Progenitor cell of endocrine pancreas (in vitro differentiated cells): ENCODE data around the gene RNF115. TPM values are rescaled to one million over a fixed set of nuclear protein-coding genes. Genes with fewer than 3 reads are reported as not detected.

Experiments used
- DNase-seq: peaks from one replicate; pipeline ENCODE4 v3.0.0; 2021; ENCODE audit warnings: low spot score; ENCODE audit not compliant: unreplicated experiment
- H3K27ac Mint-ChIP-seq: 2 replicates; pipeline ENCODE4 v1.8.0; 2021; ENCODE audit warnings: mild to moderate bottlenecking, moderate library complexity, mixed read lengths
- H3K27me3 Mint-ChIP-seq: 2 replicates; pipeline ENCODE4 v1.8.0; 2021; ENCODE audit warnings: mixed read lengths
- H3K36me3 Mint-ChIP-seq: 2 replicates; pipeline ENCODE4 v1.8.0; 2022; ENCODE audit warnings: mixed read lengths; ENCODE audit not compliant: insufficient read depth
- H3K4me1 Mint-ChIP-seq: 2 replicates; pipeline ENCODE4 v1.8.0; 2021; ENCODE audit warnings: low read depth, mixed read lengths
- H3K4me3 Mint-ChIP-seq: 2 replicates; pipeline ENCODE4 v1.8.0; 2021; ENCODE audit warnings: low read depth, mild to moderate bottlenecking, moderate library complexity, mixed read lengths
- H3K9me3 Mint-ChIP-seq: 2 replicates; pipeline ENCODE4 v1.8.0; 2021; ENCODE audit warnings: low read depth, mixed read lengths
- long read RNA-seq: library from polyadenylated mRNA; unstranded; transcript quantifications from one replicate; pipeline ENCODE4 v2.0.0, GENCODE V29; 2020
- total RNA-seq: library from RNA; stranded (reverse); gene quantifications from 2 replicates; pipeline ENCODE4 v1.2.1, GENCODE V29; 2021
- TF ChIP-seq, protein P1 (sequence below): fragments of 200-600 bp; sonication (generic); IDR thresholded peaks from one replicate; pipeline ENCODE4 v1.5.0; 2021; ENCODE audit warnings: antibody characterized with exemption, mild to moderate bottlenecking; ENCODE audit not compliant: unreplicated experiment

Gene RNF115
- 14.5 and 14.7 TPM in 2 replicates for total RNA-seq
- long read RNA-seq, full-length matches to known transcripts, result 4 of 12 reads
- long read RNA-seq, partial matches to known transcripts, result 2 of 12 reads
- long read RNA-seq, other reads (novel, unspliced or antisense), result 6 of 12 reads

DNA sequence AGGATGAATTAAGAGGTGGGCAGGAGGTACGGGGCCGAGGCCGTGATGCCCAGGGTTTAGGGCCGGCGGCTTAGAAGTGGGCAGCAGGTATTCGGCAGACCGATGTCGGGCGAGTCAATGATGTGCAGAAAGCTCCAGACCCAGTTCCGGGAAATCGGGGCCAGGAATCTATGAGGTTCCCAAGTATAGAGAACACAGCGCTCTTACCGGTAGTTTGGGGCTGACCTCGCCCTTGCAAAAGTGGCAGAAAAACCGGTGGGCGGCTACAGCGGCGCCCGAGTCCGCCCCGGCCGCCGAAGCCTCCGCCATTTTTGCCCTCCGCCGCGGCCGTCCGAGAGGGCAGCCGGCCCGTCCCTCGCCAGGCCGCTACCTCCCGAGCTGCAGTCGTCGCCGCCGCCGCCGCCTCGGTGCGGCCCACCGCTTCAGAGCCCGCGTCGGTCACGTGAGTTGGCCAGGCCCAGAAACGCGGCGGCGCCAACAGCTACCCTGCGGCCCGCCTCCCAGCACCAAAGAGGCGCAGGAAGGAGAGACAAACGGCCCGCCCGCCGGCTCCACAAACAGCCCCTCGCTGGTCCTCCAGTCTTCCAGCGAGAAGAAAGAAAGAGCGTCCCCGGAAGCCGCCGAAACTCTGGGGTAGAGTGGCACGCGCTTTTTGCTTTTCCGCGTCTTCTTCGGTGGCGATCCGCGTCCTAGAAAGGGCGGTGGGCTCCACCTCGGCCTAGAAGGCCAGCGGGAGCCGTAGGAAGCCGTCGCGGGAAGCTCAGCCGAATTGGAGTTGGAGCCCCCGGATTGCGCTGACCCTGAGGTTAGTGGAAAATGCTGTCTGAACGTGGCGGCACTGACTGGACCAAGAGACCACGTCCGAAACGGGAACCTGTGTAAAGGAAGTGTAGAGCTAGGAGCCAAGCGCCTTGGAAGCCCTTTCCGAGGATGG is at the start of gene RNF115, which contains the start of gene POLR3C:
TSS of gene RNF115 (minus strand) at position 531 of the 934 bp plus-strand sequence. CDS start at position 309, 222 bp downstream.
TSS of gene POLR3C (plus strand) at position 636 of the 934 bp plus-strand sequence. CDS start 1,577 bp downstream, outside the sequence.
- peak; percentile 68 for DNase-seq
- Mint-ChIP-seq H3K36me3 (peaks cover 17% of the 10 kb centered on the region), H3K9me3 (no peaks in the 10 kb centered on the region), H3K4me1 (peaks cover 14% of the 10 kb centered on the region), H3K4me3 (peak within 1 kb of the TSS; percentile 94), H3K27ac (peak within 1 kb of the TSS; percentile 98), H3K27me3 (no peaks in the 10 kb centered on the region)
- TF ChIP-seq, protein P1, sequence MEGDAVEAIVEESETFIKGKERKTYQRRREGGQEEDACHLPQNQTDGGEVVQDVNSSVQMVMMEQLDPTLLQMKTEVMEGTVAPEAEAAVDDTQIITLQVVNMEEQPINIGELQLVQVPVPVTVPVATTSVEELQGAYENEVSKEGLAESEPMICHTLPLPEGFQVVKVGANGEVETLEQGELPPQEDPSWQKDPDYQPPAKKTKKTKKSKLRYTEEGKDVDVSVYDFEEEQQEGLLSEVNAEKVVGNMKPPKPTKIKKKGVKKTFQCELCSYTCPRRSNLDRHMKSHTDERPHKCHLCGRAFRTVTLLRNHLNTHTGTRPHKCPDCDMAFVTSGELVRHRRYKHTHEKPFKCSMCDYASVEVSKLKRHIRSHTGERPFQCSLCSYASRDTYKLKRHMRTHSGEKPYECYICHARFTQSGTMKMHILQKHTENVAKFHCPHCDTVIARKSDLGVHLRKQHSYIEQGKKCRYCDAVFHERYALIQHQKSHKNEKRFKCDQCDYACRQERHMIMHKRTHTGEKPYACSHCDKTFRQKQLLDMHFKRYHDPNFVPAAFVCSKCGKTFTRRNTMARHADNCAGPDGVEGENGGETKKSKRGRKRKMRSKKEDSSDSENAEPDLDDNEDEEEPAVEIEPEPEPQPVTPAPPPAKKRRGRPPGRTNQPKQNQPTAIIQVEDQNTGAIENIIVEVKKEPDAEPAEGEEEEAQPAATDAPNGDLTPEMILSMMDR, result no peak

DNA sequence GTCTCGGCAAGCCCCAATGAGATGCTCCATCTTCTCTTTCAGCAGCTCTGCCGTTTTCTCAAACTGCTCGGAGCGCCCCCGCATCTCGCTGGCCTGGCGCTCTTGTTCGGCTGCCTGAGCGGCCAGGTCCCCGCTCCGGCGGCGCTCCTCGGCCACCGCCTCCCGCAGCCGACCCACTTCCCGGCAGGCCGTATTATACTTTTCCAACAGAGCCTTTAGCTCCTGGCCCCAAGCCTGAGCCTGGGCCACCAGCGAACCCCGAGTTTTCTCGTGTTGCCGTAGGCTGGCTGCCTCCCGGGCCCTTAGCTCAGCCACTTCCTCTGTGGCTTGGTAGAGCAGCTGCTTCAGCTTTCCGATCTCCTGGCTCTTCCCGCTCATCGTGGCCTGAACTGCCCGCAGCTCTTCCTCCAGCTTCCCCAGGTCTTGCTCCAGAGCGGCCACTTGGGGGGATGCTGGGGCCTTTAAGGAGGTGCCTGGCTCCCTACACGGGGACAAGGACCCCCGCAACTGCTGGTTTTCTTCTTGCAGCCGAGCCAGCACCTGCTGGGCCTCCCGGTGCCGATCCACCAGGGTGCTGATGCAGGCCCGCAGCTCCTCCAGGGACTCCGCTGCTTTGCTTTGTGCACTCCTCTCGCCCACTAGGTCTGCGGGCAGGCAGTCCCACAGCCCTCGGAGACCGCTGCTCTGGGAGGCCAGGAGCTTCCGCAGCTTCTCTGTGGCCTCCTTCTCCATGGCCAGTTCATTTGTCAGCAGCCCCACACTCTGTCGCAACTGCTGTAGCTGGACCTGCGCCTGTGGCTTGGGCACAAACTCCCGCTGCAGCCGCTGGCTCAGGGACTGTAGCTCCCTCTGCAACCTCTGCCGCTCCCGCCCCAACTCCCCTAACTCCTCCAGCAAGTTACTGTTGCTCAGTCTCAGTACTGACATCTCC is 48.4 kb upstream of the RNF115 start:
- DNase-seq, result no peak
- no peaks in the 10 kb centered on the region for H3K36me3 Mint-ChIP-seq
- no peak overlapping the region for H3K27ac Mint-ChIP-seq
- H3K4me1 Mint-ChIP-seq, result peaks cover 3% of the 10 kb centered on the region
- peak overlapping the region; percentile 57 for H3K4me3 Mint-ChIP-seq
- TF ChIP-seq, protein P1, result no peak
- peaks cover 62% of the 10 kb centered on the region for H3K27me3 Mint-ChIP-seq
- no peaks in the 10 kb centered on the region for H3K9me3 Mint-ChIP-seq

DNA sequence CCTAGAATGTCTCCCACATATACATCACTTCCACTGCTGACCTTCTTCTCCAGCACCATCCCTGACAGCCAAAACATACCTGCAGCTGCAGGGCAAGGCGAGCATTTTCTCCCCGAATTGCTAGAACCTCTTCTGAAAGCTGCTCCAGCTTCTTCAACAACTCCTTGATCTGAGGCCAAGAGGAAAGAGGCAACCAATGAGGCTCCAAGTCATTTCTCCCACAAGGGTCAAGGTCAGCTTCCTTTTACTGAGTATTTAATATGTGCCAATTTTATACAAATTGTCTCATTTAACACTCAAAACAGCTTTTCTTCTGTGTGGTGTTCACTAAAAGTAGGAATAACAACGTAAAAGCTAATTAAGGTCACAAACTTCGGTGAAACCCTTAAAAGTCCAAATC is 44.3 kb upstream of the RNF115 start:
- no peak for DNase-seq

DNA sequence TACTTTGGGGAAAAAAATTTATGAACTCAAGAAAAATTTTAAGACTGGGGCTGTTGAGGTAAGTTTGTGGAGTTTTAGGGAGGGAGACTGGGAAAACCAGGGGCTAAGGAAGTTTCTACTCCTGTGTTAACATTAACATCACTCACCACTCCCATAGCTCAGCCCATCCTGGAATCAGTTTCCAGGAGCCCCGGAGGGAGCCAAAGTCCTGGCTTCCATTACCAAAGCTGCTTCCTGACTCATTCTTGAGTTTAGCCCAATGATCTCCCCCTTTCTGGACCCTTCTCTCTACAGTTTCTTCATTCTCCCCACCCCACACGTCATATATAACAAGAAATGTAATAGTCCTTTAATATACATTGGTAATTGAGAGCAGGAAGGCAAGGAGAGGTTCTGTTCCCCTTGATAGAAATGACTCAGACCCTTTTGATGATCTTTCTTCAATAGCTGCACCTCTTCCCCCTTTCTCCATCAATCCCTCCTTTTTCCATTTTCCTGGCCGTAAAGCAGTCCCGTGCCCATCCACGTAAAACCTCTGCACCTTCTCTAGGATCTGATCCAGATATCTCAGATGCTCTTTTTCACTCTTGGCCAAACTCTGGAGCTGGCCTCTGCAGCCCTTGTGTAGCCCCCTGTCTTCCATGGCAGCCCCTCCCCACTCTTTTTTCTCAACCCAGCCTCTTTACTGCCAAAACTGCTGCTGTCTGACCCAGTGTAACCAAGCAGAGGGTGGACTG is 39.6 kb upstream of the RNF115 start:
- H3K4me3 Mint-ChIP-seq, result no peak overlapping the region

More for the DNA sequence above, 44.3 kb upstream of the RNF115 start:
- Mint-ChIP-seq H3K36me3 (no peaks in the 10 kb centered on the region), H3K4me1 (peaks cover 3% of the 10 kb centered on the region), H3K9me3 (no peaks in the 10 kb centered on the region), H3K4me3 (no peak overlapping the region), H3K27me3 (peaks cover 47% of the 10 kb centered on the region), H3K27ac (no peak overlapping the region)
- TF ChIP-seq, protein P1, result no peak

More for the DNA sequence above, 39.6 kb upstream of the RNF115 start:
- peaks cover 3% of the 10 kb centered on the region for H3K4me1 Mint-ChIP-seq
- H3K9me3 Mint-ChIP-seq, result no peaks in the 10 kb centered on the region
- H3K27me3 Mint-ChIP-seq, result peaks cover 25% of the 10 kb centered on the region
- DNase-seq, result no peak
- TF ChIP-seq, protein P1, result no peak
- no peaks in the 10 kb centered on the region for H3K36me3 Mint-ChIP-seq
- no peak overlapping the region for H3K27ac Mint-ChIP-seq
